Stimulated activated CD8-positive, alpha-beta memory T cell treated with anti-CD3 and anti-CD28 coated beads, Interleukin-12 subunit alpha, Interleukin-12 subunit beta, amount 100 ng/mL, for 24 hours (primary cell): Measurements from ENCODE around the gene PWWP2B.
"Not testable (repeated sequence)": the region's sequence is repeated elsewhere in the genome, so short reads cannot be mapped to it uniquely, and the experiment has no call there.

Source experiments
- DNase-seq: peaks from one replicate; pipeline ENCODE4 v3.0.0-alpha.2; 2020; ENCODE audit errors: extremely low read depth

PWWP2B gene

GRCh38 chr10:132431537-132432175 lies 34.7 kb downstream of the PWWP2B start:
- DNase-seq: no peak

- DNase-seq: no peak
Measured at GRCh38 chr10:132432176-132432540, 35.2 kb downstream of the PWWP2B start.

- no peak for DNase-seq
Measured at GRCh38 chr10:132433671-132434340, 36.8 kb downstream of the PWWP2B start.

GRCh38 chr10:132434405-132435005 lies 37.5 kb downstream of the PWWP2B start:
- peak; percentile 46 for DNase-seq

- DNase-seq: not testable (repeated sequence)
Measured at GRCh38 chr10:132435320-132435719, 38.3 kb downstream of the PWWP2B start.

- not testable (repeated sequence) for DNase-seq
Measured at GRCh38 chr10:132436096-132436495, 39.1 kb downstream of the PWWP2B start.

GRCh38 chr10:132436861-132437410 lies 39.9 kb downstream of the PWWP2B start:
- DNase-seq: no peak

- DNase-seq: no peak
Measured at GRCh38 chr10:132437541-132437950, 40.5 kb downstream of the PWWP2B start.

GRCh38 chr10:132438091-132439024 lies 41.4 kb downstream of the PWWP2B start:
- no peak for DNase-seq

GRCh38 chr10:132439025-132439388 lies 42.0 kb downstream of the PWWP2B start:
- DNase-seq: no peak

- no peak for DNase-seq
Measured at GRCh38 chr10:132439424-132440163, 42.6 kb downstream of the PWWP2B start.

- no peak for DNase-seq
Measured at GRCh38 chr10:132440791-132441565, 44.0 kb downstream of the PWWP2B start.

- no peak for DNase-seq
Measured at GRCh38 chr10:132441818-132442524, 45.0 kb downstream of the PWWP2B start.

- no peak for DNase-seq
Measured at GRCh38 chr10:132442636-132443035, 45.6 kb downstream of the PWWP2B start.

- DNase-seq: peak; percentile 58
Measured at GRCh38 chr10:132443605-132443982, 46.6 kb downstream of the PWWP2B start.

GRCh38 chr10:132443983-132444876 lies 47.2 kb downstream of the PWWP2B start:
- no peak for DNase-seq

- DNase-seq: no peak
Measured at GRCh38 chr10:132444877-132445351, 47.9 kb downstream of the PWWP2B start.

GRCh38 chr10:132445516-132446194 lies 48.7 kb downstream of the PWWP2B start:
- no peak for DNase-seq
